CD14-positive monocyte (primary cell): ENCODE data around the gene TRAF5. TPM values are rescaled to one million over a fixed set of nuclear protein-coding genes. Genes with fewer than 3 reads are reported as not detected.
A peak's percentile ranks its signal among the peaks of the same experiment; 100 is the strongest.

Experiments used
- DNase-seq, 3 donors: peaks; one replicate each; pipeline ENCODE4 v3.0.0-alpha.2; 2011 to 2022
- H2AFZ ChIP-seq: 2 replicates; pipeline ENCODE4 v1.6.0; 2012; ENCODE audit warnings: mild to moderate bottlenecking, low read depth, low read length, inconsistent platforms; ENCODE audit not compliant: insufficient read depth, poor library complexity, severe bottlenecking
- H3K27ac ChIP-seq, 2 donors: 1 replicate in 1 of 2; 2 replicates in 1 of 2; pipeline ENCODE4 v1.5.1; 2012 to 2013; ENCODE audit warnings: low read length in 2 of 2, control low read depth in 1 of 2, inconsistent platforms in 1 of 2, low read depth in 1 of 2, mild to moderate bottlenecking in 1 of 2
- H3K27me3 ChIP-seq, 2 donors: one replicate each; pipeline versions ENCODE4 v1.6.0 to v1.6.1; 2011 to 2013; ENCODE audit warnings: low read length in 2 of 2; ENCODE audit not compliant: control insufficient read depth in 2 of 2, insufficient read depth in 2 of 2
- H3K36me3 ChIP-seq, 2 donors: replicated peaks in 1 of 2; 1 replicate in 1 of 2; 2 replicates in 1 of 2; pipeline versions ENCODE4 v1.5.1 to v1.6.1; 2012 to 2013; ENCODE audit warnings: low read length in 2 of 2, control low read depth in 1 of 2, inconsistent platforms in 1 of 2, mild to moderate bottlenecking in 1 of 2; ENCODE audit not compliant: insufficient read depth in 2 of 2, control insufficient read depth in 1 of 2
- H3K4me1 ChIP-seq, 2 donors: 1 replicate in 1 of 2; 2 replicates in 1 of 2; pipeline versions ENCODE4 v1.5.1 to v1.6.1; 2012 to 2013; ENCODE audit warnings: low read length in 2 of 2, control low read depth in 1 of 2, inconsistent platforms in 1 of 2, mild to moderate bottlenecking in 1 of 2, moderate library complexity in 1 of 2; ENCODE audit not compliant: insufficient read depth in 2 of 2, control insufficient read depth in 1 of 2
- H3K4me2 ChIP-seq: replicated peaks from 2 replicates; pipeline ENCODE3; 2012; ENCODE audit warnings: low read length, moderate library complexity, mild to moderate bottlenecking; ENCODE audit not compliant: poor library complexity, severe bottlenecking; ENCODE audit errors: extremely low read depth
- H3K4me3 ChIP-seq, 3 experiments: fragments of 200-600 bp in 1 of 3; sonication (generic) in 1 of 3; replicated peaks in 1 of 3; 1 replicate in 2 of 3; 2 replicates in 1 of 3; pipeline ENCODE4 v1.5.1; 2011 to 2013; ENCODE audit warnings: low read length in 3 of 3, mild to moderate bottlenecking in 3 of 3, control low read depth in 2 of 3, low read depth in 2 of 3, inconsistent platforms in 1 of 3, moderate library complexity in 1 of 3
- H3K79me2 ChIP-seq: 2 replicates; pipeline ENCODE4 v1.6.0; 2012; ENCODE audit warnings: mild to moderate bottlenecking, control low read depth, inconsistent platforms, low read length, moderate library complexity; ENCODE audit not compliant: insufficient read depth
- H3K9ac ChIP-seq: 2 replicates; pipeline ENCODE4 v1.6.0; 2017; ENCODE audit warnings: low read length, mild to moderate bottlenecking; ENCODE audit not compliant: insufficient read depth, poor library complexity, severe bottlenecking
- H3K9me3 ChIP-seq, 2 donors: replicated peaks in 1 of 2; 1 replicate in 1 of 2; 2 replicates in 1 of 2; pipeline versions ENCODE4 v1.5.1 to v1.6.1; 2012 to 2013; ENCODE audit warnings: low read length in 2 of 2, control low read depth in 1 of 2; ENCODE audit not compliant: control insufficient read depth in 1 of 2, insufficient read depth in 1 of 2
- H4K20me1 ChIP-seq: 2 replicates; pipeline ENCODE4 v1.6.0; 2012; ENCODE audit warnings: mild to moderate bottlenecking, low read length, control low read depth, moderate library complexity; ENCODE audit not compliant: insufficient read depth
- H3K27ac Mint-ChIP-seq, 7 donors: one replicate each; pipeline ENCODE4 v1.8.0; 2020; ENCODE audit warnings: mild to moderate bottlenecking in 7 of 7, mixed read lengths in 7 of 7, moderate library complexity in 6 of 7, inconsistent platforms in 2 of 7
- H3K27me3 Mint-ChIP-seq, 3 donors: one replicate each; pipeline ENCODE4 v1.8.0; 2021 to 2022; ENCODE audit warnings: low read depth in 3 of 3, mild to moderate bottlenecking in 3 of 3, mixed read lengths in 3 of 3, moderate library complexity in 3 of 3, inconsistent platforms in 1 of 3
- H3K36me3 Mint-ChIP-seq, 2 donors: one replicate each; pipeline ENCODE4 v1.8.0; 2020; ENCODE audit warnings: mixed read lengths in 2 of 2, inconsistent platforms in 1 of 2, mild to moderate bottlenecking in 1 of 2
- H3K4me1 Mint-ChIP-seq: one replicate; pipeline ENCODE4 v1.8.0; 2020; ENCODE audit warnings: mild to moderate bottlenecking, mixed read lengths
- H3K4me3 Mint-ChIP-seq, 2 donors: one replicate each; pipeline ENCODE4 v1.8.0; 2020; ENCODE audit warnings: mild to moderate bottlenecking in 2 of 2, mixed read lengths in 2 of 2, moderate library complexity in 1 of 2
- H3K9me3 Mint-ChIP-seq, 7 donors: one replicate each; pipeline ENCODE4 v1.8.0; 2020 to 2022; ENCODE audit warnings: mixed read lengths in 7 of 7, mild to moderate bottlenecking in 6 of 7, moderate library complexity in 6 of 7, inconsistent platforms in 2 of 7
- CTCF ChIP-seq: fragments of 200-600 bp; IDR thresholded peaks from one replicate; pipeline ENCODE4 v1.8.0; 2022; ENCODE audit warnings: antibody characterized with exemption, mild to moderate bottlenecking
- whole genome bisulfite sequencing: methylation state at CpG from one replicate; pipeline ENCODE4 v1.1.5; 2013; ENCODE audit warnings: missing lambda C conversion rate; ENCODE audit not compliant: insufficient coverage; 5-methylcytosine and 5-hydroxymethylcytosine counted together
- intact Hi-C, 2 donors: fragments of 100-400 bp; cut with micrococcal nuclease; formaldehyde crosslinking; loops; one replicate each; pipeline versions ENCODE4 v1.15.0 to v1.15.1; 2023
- polyA plus RNA-seq, 3 donors: library from polyadenylated mRNA; depleted of rRNA in 1 of 3; unstranded in 2 of 3; stranded (reverse) in 1 of 3; fragments of 300-500 nt in 2 of 3; fragments of >200 nt in 1 of 3; fragmentation: Illumina TruSeq in 2 of 3; gene quantifications; 1 replicate in 2 of 3; 2 replicates in 1 of 3; pipeline ENCODE4 v1.2.3, GENCODE V29; 2012 to 2021

TRAF5 gene
- polyA plus RNA-seq, 3 donors, result 1.0 to 3.8 (median 1.6) TPM

- Histone ChIP-seq H3K9me3 (no peaks in the 10 kb centered on the region), H3K4me1 (peaks cover 15 to 19% of the 10 kb centered on the region in 2 donors), H3K9ac (no peak overlapping the region), H3K27ac (no peak overlapping the region), H3K36me3 (no peaks in the 10 kb centered on the region), H3K27me3 (no peaks in the 10 kb centered on the region), H2AFZ (peak overlapping the region; percentile 82), H3K4me2 (no peak overlapping the region), H3K4me3 (peak overlapping the region in 1 of 3 experiments; percentile 75), H3K79me2 (peaks cover 7% of the 10 kb centered on the region), H4K20me1 (no peaks in the 10 kb centered on the region)
- peaks cover 0 to 3% (median 0%) of the 10 kb centered on the region in 7 donors for H3K9me3 Mint-ChIP-seq
- H3K27ac Mint-ChIP-seq, result peak overlapping the region in 2 of 7 donors; percentile 12 to 100
- intact Hi-C loops, result no loop called here
- peaks cover 0 to 4% (median 3%) of the 10 kb centered on the region in 3 donors for H3K27me3 Mint-ChIP-seq
- H3K4me1 Mint-ChIP-seq, result peaks cover 27% of the 10 kb centered on the region
- peak overlapping the region in 1 of 2 donors; percentile 98 for H3K4me3 Mint-ChIP-seq
- no peak for TF ChIP-seq CTCF
- no CpG with 5 or more reads among the region's 5 CpGs for WGBS
- DNase-seq, result no peak
- peaks cover 5 to 6% of the 10 kb centered on the region in 2 donors for H3K36me3 Mint-ChIP-seq
Observed at GRCh38 chr1:211381481-211382181, 55.0 kb downstream of the TRAF5 start.

DNA sequence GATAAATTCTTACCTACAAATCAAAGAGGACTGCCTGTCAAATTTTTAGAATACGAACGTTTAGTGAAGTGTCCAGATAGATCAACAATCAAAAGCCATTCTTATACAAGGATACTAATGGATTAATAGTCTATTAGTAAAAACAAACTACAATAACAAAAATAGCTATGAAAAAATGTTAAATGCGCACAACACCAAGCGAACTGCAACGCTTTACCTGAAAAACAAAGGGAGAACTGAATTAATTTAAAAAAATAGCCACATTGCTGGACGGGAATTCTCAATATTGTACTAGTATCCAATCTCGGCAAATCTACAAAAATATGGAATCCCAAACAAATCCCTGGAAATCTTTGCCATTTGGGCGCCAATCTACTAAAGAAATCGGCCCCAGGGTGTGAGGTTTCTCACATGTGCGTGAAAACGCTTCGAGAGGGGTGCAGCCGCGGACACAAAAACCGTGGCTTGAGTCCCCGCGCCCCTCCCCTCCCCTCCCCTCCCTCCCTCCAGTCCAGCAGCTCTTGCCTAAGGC lies 55.6 kb downstream of the TRAF5 start:
- H3K27ac Mint-ChIP-seq, result peak overlapping the region; percentile 69 to 100 (median 100)
- no peaks in the 10 kb centered on the region for H3K27me3 ChIP-seq
- peaks cover 0 to 4% (median 4%) of the 10 kb centered on the region in 3 donors for H3K27me3 Mint-ChIP-seq
- peak overlapping the region; percentile 78 for H3K4me2 ChIP-seq
- 0% methylated on average over 3 of the region's 17 CpGs for WGBS
- H3K36me3 ChIP-seq, result no peaks in the 10 kb centered on the region
- TF ChIP-seq CTCF, result no peak
- peak overlapping the region; percentile 97 to 98 for H3K27ac ChIP-seq
- DNase-seq, result no peak
- no peaks in the 10 kb centered on the region for H4K20me1 ChIP-seq
- H3K9me3 Mint-ChIP-seq, result peaks cover 0 to 3% (median 0%) of the 10 kb centered on the region in 7 donors
- H3K79me2 ChIP-seq, result peaks cover 7% of the 10 kb centered on the region
- H3K36me3 Mint-ChIP-seq, result peaks cover 5 to 6% of the 10 kb centered on the region in 2 donors
- H3K4me3 Mint-ChIP-seq, result peak overlapping the region; percentile 87 to 98
- H3K4me1 Mint-ChIP-seq, result peaks cover 21% of the 10 kb centered on the region
- peak overlapping the region; percentile 88 for H3K9ac ChIP-seq
- peaks cover 13 to 15% of the 10 kb centered on the region in 2 donors for H3K4me1 ChIP-seq
- H3K4me3 ChIP-seq, result peak overlapping the region; percentile 75 to 97 (median 80)
- intact Hi-C loops, result no loop called here
- H2AFZ ChIP-seq, result peak overlapping the region; percentile 82
- no peaks in the 10 kb centered on the region for H3K9me3 ChIP-seq
